Mesodermal cell (in vitro differentiated cells): ENCODE results near the gene TPM1.

Source experiments
- H3K27ac ChIP-seq: 2 replicates; pipeline ENCODE4 v1.7.0; 2013; ENCODE audit warnings: mild to moderate bottlenecking, low read depth, low read length, moderate library complexity; ENCODE audit not compliant: severe bottlenecking
- H3K36me3 ChIP-seq: 2 replicates; pipeline ENCODE4 v1.7.1; 2013; ENCODE audit warnings: mild to moderate bottlenecking, low read length, moderate library complexity; ENCODE audit not compliant: control insufficient read depth, insufficient read depth
- H3K4me1 ChIP-seq: one replicate; pipeline ENCODE4 v1.7.1; 2013; ENCODE audit warnings: mild to moderate bottlenecking, low read length; ENCODE audit not compliant: insufficient read depth, control insufficient read depth, poor library complexity, severe bottlenecking
- H3K4me3 ChIP-seq: 2 replicates; pipeline ENCODE4 v1.7.0; 2013; ENCODE audit warnings: low read length, control low read depth, mild to moderate bottlenecking; ENCODE audit not compliant: insufficient read depth, poor library complexity, severe bottlenecking; ENCODE audit errors: extremely low read depth
- H3K9me3 ChIP-seq: 2 replicates; pipeline ENCODE4 v1.7.1; 2013; ENCODE audit warnings: mild to moderate bottlenecking, low read length, moderate library complexity; ENCODE audit not compliant: control insufficient read depth
- WGBS, 2 experiments: methylation state at CpG; one replicate each; pipeline ENCODE4 v1.1.5; 2013; ENCODE audit warnings: missing lambda C conversion rate in 2 of 2; ENCODE audit not compliant: insufficient coverage in 2 of 2; 5-methylcytosine and 5-hydroxymethylcytosine counted together

The TPM1 gene

GRCh38 chr15:63067976-63068743, 25.6 kb downstream of the TPM1 start:
- Histone ChIP-seq H3K4me1 (peaks cover 6% of the 10 kb centered on the region), H3K4me3 (no peak overlapping the region), H3K9me3 (no peaks in the 10 kb centered on the region), H3K27ac (no peak overlapping the region), H3K36me3 (peaks cover 88% of the 10 kb centered on the region)
- WGBS, 2 experiments, result 87 to 91% methylated on average over 11 to 12 of the region's 13 CpGs

GRCh38 chr15:63069616-63070090, 27.1 kb downstream of the TPM1 start:
- H3K27ac ChIP-seq, result peak overlapping the region; percentile 48
- H3K4me1 ChIP-seq, result peaks cover 6% of the 10 kb centered on the region
- peaks cover 73% of the 10 kb centered on the region for H3K36me3 ChIP-seq
- H3K4me3 ChIP-seq, result no peak overlapping the region
- H3K9me3 ChIP-seq, result no peaks in the 10 kb centered on the region
- WGBS, 2 experiments, result 100% methylated on average over 1 of the region's 3 CpGs; no CpG with 5 or more reads in 1 of the 2 experiments

GRCh38 chr15:63070681-63071129, 28.2 kb downstream of the TPM1 start:
- Histone ChIP-seq H3K9me3 (no peaks in the 10 kb centered on the region), H3K27ac (peak overlapping the region; percentile 1), H3K4me3 (no peak overlapping the region), H3K4me1 (peaks cover 7% of the 10 kb centered on the region), H3K36me3 (peaks cover 62% of the 10 kb centered on the region)
- 87 to 96% methylated on average over 4 of the region's 6 CpGs for WGBS, 2 experiments

GRCh38 chr15:63071288-63071909, 28.9 kb downstream of the TPM1 start:
- Histone ChIP-seq H3K9me3 (no peaks in the 10 kb centered on the region), H3K4me1 (peaks cover 14% of the 10 kb centered on the region), H3K27ac (no peak overlapping the region), H3K4me3 (no peak overlapping the region), H3K36me3 (peaks cover 55% of the 10 kb centered on the region)
- 79 to 86% methylated on average over 7 of the region's 8 CpGs for WGBS, 2 experiments

- 91 to 100% methylated on average over 3 of the region's 3 CpGs for WGBS, 2 experiments
- peaks cover 52% of the 10 kb centered on the region for H3K36me3 ChIP-seq
- H3K27ac ChIP-seq, result peak overlapping the region; percentile 62
- H3K4me3 ChIP-seq, result no peak overlapping the region
- H3K9me3 ChIP-seq, result no peaks in the 10 kb centered on the region
- H3K4me1 ChIP-seq, result peaks cover 21% of the 10 kb centered on the region
Observed at GRCh38 chr15:63072023-63072650, 29.6 kb downstream of the TPM1 start.

GRCh38 chr15:63072809-63073277, 30.3 kb downstream of the TPM1 start:
- Histone ChIP-seq H3K36me3 (peaks cover 45% of the 10 kb centered on the region), H3K4me1 (peaks cover 28% of the 10 kb centered on the region), H3K27ac (peak overlapping the region; percentile 62), H3K9me3 (no peaks in the 10 kb centered on the region), H3K4me3 (no peak overlapping the region)
- 88 to 100% methylated on average over 7 of the region's 9 CpGs for WGBS, 2 experiments

GRCh38 chr15:63073497-63074172, 31.1 kb downstream of the TPM1 start:
- H3K4me3 ChIP-seq, result no peak overlapping the region
- WGBS, 2 experiments, result 93 to 100% methylated on average over 3 to 6 of the region's 9 CpGs
- H3K27ac ChIP-seq, result peak overlapping the region; percentile 6

GRCh38 chr15:63075015-63075983, 32.8 kb downstream of the TPM1 start:
- Histone ChIP-seq H3K4me3 (no peak overlapping the region), H3K9me3 (no peaks in the 10 kb centered on the region), H3K4me1 (peaks cover 42% of the 10 kb centered on the region), H3K27ac (peak overlapping the region; percentile 57), H3K36me3 (peaks cover 21% of the 10 kb centered on the region)
- 76 to 79% methylated on average over 15 to 17 of the region's 17 CpGs for WGBS, 2 experiments

More at GRCh38 chr15:63073497-63074172, 31.1 kb downstream of the TPM1 start:
- H3K36me3 ChIP-seq, result peaks cover 37% of the 10 kb centered on the region
- peaks cover 31% of the 10 kb centered on the region for H3K4me1 ChIP-seq
- no peaks in the 10 kb centered on the region for H3K9me3 ChIP-seq

- Histone ChIP-seq H3K4me3 (no peak overlapping the region), H3K4me1 (peaks cover 47% of the 10 kb centered on the region), H3K36me3 (peaks cover 13% of the 10 kb centered on the region), H3K9me3 (no peaks in the 10 kb centered on the region), H3K27ac (peak overlapping the region; percentile 19)
- 51% methylated on average over 9 to 10 of the region's 12 CpGs for WGBS, 2 experiments
Observed at GRCh38 chr15:63075984-63076713, 33.6 kb downstream of the TPM1 start.
